Globus pallidus (tissue), 1 donor: ENCODE results near the gene SBF2.

Source experiments
- DNase-seq: peaks from one replicate; pipeline ENCODE4 v3.0.0-alpha.2; 2015; ENCODE audit warnings: low spot score

Gene SBF2

GRCh38 chr11:10302359-10302743, 8.3 kb upstream of the SBF2 start:
- no peak for DNase-seq

- no peak for DNase-seq
These were observed 7.8 kb upstream of the SBF2 start for GRCh38 chr11:10301656-10302358.

- no peak for DNase-seq
These were observed 4.3 kb upstream of the SBF2 start for GRCh38 chr11:10298342-10298741.

GRCh38 chr11:10295064-10295901, 1.3 kb upstream of the SBF2 start:
- DNase-seq = no peak

GRCh38 chr11:10294290-10294953, 403 bp upstream of the SBF2 start:
- DNase-seq = no peak

GRCh38 chr11:10291801-10292638, 2.0 kb downstream of the SBF2 start:
- no peak for DNase-seq

- DNase-seq = no peak
These were observed 4.1 kb downstream of the SBF2 start for GRCh38 chr11:10289765-10290380.

GRCh38 chr11:10288881-10289764, 4.9 kb downstream of the SBF2 start:
- no peak for DNase-seq

- no peak for DNase-seq
These were observed 6.0 kb downstream of the SBF2 start for GRCh38 chr11:10287766-10288715.

GRCh38 chr11:10287140-10287539, 6.9 kb downstream of the SBF2 start:
- DNase-seq = no peak

GRCh38 chr11:10285148-10285802, 8.7 kb downstream of the SBF2 start:
- no peak for DNase-seq

GRCh38 chr11:10283991-10284390, 10.0 kb downstream of the SBF2 start:
- no peak for DNase-seq

- no peak for DNase-seq
These were observed 11.9 kb downstream of the SBF2 start for GRCh38 chr11:10282117-10282516.

- DNase-seq = no peak
These were observed 18.3 kb downstream of the SBF2 start for GRCh38 chr11:10275714-10276113.

- no peak for DNase-seq
These were observed 19.3 kb downstream of the SBF2 start for GRCh38 chr11:10274726-10275125.

- DNase-seq = no peak
These were observed 20.3 kb downstream of the SBF2 start for GRCh38 chr11:10273738-10274137.

- no peak for DNase-seq
These were observed 21.9 kb downstream of the SBF2 start for GRCh38 chr11:10272132-10272531.

GRCh38 chr11:10268746-10269488, 25.1 kb downstream of the SBF2 start:
- DNase-seq = no peak
